SK-N-MC (cell line): Measurements from ENCODE around the gene FAM53B.

Source experiments
- DNase-seq: peaks from one replicate; pipeline ENCODE4 v3.0.0-alpha.2; 2011; ENCODE audit warnings: low read depth, low spot score
- H3K27ac ChIP-seq: fragments of 200-600 bp; sonication (generic); 2 replicates; pipeline ENCODE4 v1.5.1; 2016; ENCODE audit warnings: mixed run types
- H3K36me3 ChIP-seq: fragments of 200-600 bp; sonication (generic); 2 replicates; pipeline ENCODE4 v1.6.1; 2017; ENCODE audit warnings: antibody characterized with exemption, low read length, mixed read lengths; ENCODE audit not compliant: insufficient read depth
- H3K4me3 ChIP-seq: fragments of 200-600 bp; sonication (generic); 2 replicates; pipeline ENCODE4 v1.5.1; 2016
- H3K9ac ChIP-seq: fragments of 200-600 bp; sonication (generic); 2 replicates; pipeline ENCODE4 v1.8.0; 2017; ENCODE audit warnings: mixed run types, mixed read lengths; ENCODE audit not compliant: insufficient read length
- H3K9me3 ChIP-seq: fragments of 200-600 bp; sonication (generic); 2 replicates; pipeline ENCODE4 v1.6.1; 2017; ENCODE audit warnings: low read depth, mild to moderate bottlenecking, antibody characterized with exemption, low read length, moderate library complexity, mixed read lengths
- EZH2 ChIP-seq: fragments of 200-600 bp; sonication (generic); IDR thresholded peaks from one replicate; pipeline ENCODE4 v1.6.1; 2017; ENCODE audit warnings: antibody characterized with exemption
- FOXP2 ChIP-seq: optimal IDR thresholded peaks from 2 replicates; pipeline ENCODE3; 2011; ENCODE audit warnings: mild to moderate bottlenecking, moderate library complexity; ENCODE audit not compliant: insufficient read depth; ENCODE audit errors: extremely low read length, control extremely low read depth
- POLR2AphosphoS5 ChIP-seq: IDR thresholded peaks from 2 replicates; pipeline ENCODE4 v1.6.1; 2012; ENCODE audit warnings: mild to moderate bottlenecking, low read depth, low read length, borderline replicate concordance

Gene FAM53B

DNA sequence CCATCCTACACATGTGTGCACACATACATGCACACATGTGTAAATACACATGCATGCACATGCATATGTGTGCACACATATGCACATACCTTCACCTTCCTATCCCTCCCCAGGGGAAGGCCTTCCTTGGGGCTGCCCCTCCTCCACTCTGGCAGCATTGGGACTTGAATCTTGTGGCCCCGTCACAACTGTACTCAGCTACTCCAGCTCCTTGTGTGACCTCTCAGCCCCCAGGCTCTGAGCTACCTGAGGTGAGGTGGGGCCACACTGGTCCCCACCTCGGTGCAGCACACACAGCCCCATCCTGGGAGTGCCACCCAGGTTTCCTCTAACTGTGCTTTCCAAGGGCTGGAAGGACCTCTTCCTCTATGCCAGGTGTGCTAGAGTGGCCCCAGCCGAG is 166.5 kb downstream of the FAM53B start:
- TF ChIP-seq FOXP2 (no peak), POLR2AphosphoS5 (no peak), EZH2 (no peak)
- H3K9me3 ChIP-seq = no peaks in the 10 kb centered on the region
- no peak overlapping the region for H3K4me3 ChIP-seq
- H3K36me3 ChIP-seq = no peaks in the 10 kb centered on the region
- H3K9ac ChIP-seq = no peak overlapping the region
- no peak overlapping the region for H3K27ac ChIP-seq
- no peak for DNase-seq

DNA sequence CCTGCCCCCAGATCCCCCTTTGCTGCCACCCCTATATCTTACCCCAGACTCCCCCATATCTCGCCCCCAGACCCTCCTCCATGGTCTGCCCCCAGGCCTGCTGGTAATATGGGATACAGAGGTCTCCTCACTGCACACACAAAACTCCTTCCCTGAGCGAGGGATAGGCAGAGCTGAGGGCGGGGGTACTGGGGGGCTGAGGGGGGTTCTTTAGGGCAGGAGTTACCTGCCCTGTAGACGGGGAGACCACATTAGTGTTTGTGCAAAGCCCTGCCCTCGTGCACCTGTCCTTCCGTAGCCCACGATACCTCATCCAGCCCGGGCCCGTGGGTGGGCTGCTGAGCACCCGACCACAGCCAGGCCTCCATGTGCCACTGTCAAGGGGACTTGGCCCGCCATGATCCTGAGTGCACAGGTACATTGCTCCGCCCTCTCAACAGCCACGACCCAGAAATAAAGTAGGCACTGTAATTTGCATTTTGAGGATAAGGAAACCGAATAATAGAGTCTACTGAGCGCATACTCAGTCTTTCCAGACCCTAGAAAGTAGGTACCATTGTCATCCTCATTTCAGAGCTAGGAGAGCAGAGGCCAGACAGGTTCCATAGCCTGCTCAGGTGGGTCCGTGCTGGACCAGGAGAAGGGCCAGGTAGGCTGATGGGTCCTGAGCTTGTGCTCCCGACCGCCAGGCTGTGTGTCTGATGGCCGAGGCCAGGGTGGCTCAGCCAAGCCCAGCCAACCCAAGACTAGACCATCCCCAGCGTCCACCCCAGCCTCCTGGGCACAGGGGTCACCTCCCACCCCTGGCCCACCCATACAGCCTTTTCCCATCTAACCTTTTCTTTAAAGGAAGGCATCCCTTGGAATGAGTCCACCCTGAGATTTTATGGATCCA is 167.4 kb downstream of the FAM53B start:
- Histone ChIP-seq H3K9me3 (no peaks in the 10 kb centered on the region), H3K4me3 (no peak overlapping the region), H3K36me3 (no peaks in the 10 kb centered on the region), H3K27ac (no peak overlapping the region), H3K9ac (no peak overlapping the region)
- no peak for DNase-seq
- TF ChIP-seq POLR2AphosphoS5 = no peak
- no peak for TF ChIP-seq EZH2
- no peak for TF ChIP-seq FOXP2

DNA sequence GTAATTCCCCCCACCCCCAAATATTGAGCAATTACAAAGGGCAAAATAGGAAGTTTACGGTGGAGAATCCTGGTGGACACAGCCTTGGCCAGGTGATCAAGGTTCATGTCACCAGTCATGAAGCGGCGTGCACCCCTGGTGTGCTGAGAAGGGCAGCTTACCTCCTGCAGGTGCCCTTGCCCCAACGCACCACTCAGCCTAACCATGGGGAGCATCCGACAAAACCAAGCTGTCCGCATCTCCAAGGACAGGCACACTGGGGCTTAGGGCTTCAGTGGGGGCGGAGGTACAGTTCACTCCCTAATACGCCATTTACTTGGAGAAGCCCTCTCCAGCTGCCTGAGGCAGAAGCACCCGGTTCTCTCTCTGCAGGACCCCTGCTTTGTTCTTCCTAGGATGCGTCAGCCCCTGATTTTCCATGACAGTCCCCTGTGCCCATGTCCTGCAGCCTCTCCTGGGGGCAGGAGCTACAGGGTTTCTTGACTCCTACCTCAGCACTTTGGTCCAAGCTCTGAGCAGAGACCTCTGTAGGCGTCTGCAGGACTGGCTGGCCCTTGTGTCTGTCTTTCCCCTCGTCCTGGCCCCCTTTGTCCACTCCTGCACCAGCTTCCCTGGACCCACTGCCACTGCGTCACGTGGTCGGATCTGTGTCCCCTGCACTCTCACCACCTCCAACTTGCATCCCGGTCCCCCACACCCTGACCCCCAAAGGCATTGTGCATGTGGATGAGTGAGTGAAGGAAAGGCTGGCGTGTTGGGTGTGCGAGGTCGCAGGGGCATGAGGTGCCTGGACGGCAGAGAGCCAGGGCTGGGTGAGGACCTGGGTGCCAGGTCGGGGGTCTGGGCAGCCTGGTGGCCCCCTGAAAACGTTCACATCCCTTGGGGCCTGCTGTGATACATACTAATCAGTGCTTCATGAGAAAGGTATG is 168.8 kb downstream of the FAM53B start:
- Histone ChIP-seq H3K4me3 (no peak overlapping the region), H3K9me3 (no peaks in the 10 kb centered on the region), H3K9ac (no peak overlapping the region), H3K27ac (no peak overlapping the region), H3K36me3 (no peaks in the 10 kb centered on the region)
- no peak for DNase-seq
- TF ChIP-seq EZH2 = no peak
- TF ChIP-seq POLR2AphosphoS5 = no peak
- TF ChIP-seq FOXP2 = no peak

DNA sequence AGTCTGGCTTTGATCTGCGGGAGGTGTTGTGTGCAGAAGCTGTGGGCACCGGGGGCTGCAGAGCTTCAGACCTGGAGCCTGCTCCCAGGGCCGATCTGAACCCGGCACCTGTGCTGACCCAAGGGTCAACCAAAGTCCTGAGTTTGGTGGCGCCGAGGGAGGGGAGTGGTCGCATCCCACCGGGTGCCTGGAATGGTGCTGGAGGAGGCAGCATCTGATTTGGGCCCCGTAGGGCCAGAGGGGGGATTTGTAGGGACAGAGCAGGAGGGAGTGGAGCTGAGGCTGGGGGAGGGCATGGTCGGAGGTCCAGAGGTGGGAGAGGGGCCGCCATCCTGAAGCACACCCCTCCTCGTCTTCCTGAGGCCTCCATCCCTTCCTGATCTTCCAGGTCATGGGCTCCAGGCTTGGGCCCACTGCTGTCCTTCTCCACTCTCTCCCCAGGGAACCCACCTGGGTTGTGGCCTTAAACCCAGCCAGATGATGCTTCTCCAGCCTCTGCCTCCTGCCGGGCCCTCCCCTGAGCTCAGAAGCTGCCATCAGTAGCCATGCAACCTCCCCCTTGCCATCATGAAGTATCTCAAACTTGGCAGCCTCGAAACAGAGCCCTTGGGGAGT is 169.6 kb downstream of the FAM53B start:
- TF ChIP-seq POLR2AphosphoS5 (no peak), FOXP2 (no peak), EZH2 (no peak)
- no peak for DNase-seq
- Histone ChIP-seq H3K9ac (no peak overlapping the region), H3K27ac (no peak overlapping the region), H3K36me3 (no peaks in the 10 kb centered on the region), H3K4me3 (no peak overlapping the region), H3K9me3 (no peaks in the 10 kb centered on the region)

DNA sequence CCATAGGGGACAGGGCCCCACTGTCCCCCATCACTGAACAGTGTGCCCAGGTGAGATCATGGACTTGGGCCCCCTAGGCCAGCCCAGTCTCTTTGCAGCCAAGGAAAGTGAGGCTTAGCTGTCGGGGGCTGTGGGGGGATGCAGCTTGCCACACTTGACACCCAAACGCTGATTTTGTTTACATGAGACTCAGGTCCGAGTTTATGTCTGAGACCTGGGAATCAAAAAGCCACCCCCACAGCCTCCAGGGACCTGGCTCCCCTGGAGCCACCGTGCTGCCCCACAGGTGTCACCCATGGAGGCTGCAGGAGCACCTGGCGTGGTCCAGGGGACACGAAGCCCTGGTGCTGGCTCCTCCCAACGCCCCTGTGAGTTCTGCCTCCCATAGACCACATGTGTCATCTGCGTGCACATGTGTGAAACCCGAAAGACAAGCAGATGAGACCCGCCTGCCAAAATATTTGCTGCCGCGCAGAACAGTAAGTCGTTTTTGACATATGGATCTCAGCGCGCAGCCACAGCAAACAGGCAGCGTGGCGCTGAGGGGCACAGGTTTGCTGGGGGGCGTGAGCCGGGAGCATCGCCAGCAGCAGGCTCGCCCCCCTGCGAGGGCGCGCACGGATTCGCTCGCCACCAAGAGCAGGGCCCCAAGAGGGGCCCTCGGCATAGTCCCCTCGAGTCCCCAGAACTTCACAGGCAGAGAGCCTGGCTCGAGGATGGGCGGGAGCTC is 170.3 kb downstream of the FAM53B start:
- DNase-seq = no peak
- no peak overlapping the region for H3K4me3 ChIP-seq
- H3K9ac ChIP-seq = no peak overlapping the region
- H3K36me3 ChIP-seq = no peaks in the 10 kb centered on the region
- H3K9me3 ChIP-seq = no peaks in the 10 kb centered on the region
- TF ChIP-seq EZH2 = no peak
- TF ChIP-seq FOXP2 = no peak
- no peak for TF ChIP-seq POLR2AphosphoS5
- no peak overlapping the region for H3K27ac ChIP-seq

DNA sequence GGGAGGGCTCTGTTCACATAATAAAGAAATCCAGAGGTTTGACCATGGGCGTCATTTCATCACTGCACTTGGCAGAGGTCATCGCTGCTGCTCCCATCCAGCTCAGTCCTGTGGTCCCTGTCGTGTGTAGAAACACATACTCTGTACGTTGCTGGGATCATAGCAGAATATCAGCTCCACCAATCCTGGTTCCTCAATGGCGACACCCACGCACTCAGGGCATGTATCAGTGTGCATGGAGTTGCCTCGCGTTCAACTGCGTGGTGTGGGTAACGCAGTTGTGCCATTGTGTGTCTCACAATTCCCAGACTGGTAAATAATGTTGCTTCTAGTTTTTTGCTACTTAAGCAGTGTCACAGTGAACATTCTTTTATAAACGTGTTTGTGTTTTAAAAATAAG is 171.4 kb downstream of the FAM53B start:
- Histone ChIP-seq H3K27ac (no peak overlapping the region), H3K36me3 (no peaks in the 10 kb centered on the region), H3K9me3 (no peaks in the 10 kb centered on the region), H3K9ac (no peak overlapping the region), H3K4me3 (no peak overlapping the region)
- DNase-seq = no peak
- no peak for TF ChIP-seq EZH2
- no peak for TF ChIP-seq FOXP2
- no peak for TF ChIP-seq POLR2AphosphoS5

DNA sequence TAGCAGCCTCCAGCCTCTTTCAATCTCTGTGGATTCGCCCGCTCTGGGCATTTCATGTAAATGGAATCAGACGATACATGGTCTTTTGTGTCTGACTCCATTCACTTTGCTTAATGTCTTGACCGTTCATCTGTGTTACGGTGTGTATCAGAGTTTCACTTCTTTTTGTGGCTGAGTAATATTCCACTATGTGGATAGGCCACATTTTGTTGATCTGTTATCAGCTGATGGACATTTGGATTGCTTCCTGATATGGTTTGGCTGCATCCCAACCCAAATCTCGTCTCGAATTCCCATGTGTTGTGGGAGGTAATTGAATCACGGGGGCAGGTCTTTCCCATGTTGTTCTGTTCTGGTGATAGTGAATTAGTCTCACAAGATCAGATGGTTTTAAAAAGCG is 173.5 kb downstream of the FAM53B start:
- H3K27ac ChIP-seq = no peak overlapping the region
- H3K9ac ChIP-seq = no peak overlapping the region
- no peaks in the 10 kb centered on the region for H3K9me3 ChIP-seq
- no peak overlapping the region for H3K4me3 ChIP-seq
- no peak for DNase-seq
- TF ChIP-seq EZH2 = no peak
- TF ChIP-seq POLR2AphosphoS5 = no peak
- TF ChIP-seq FOXP2 = no peak
- no peaks in the 10 kb centered on the region for H3K36me3 ChIP-seq
